NCI-H345 treated with DMSO at 0.1 percent for 48 hours (cell line): Measurements from ENCODE around the gene CAPS2.
"Not testable (repeated sequence)": the region's sequence is repeated elsewhere in the genome, so short reads cannot be mapped to it uniquely, and the experiment has no call there.

Experiments used
- DNase-seq: peaks from one replicate; lab custom pipeline; 2025; ENCODE audit not compliant: unreplicated experiment; lab: John Stamatoyannopoulos, UW

The CAPS2 gene

GRCh38 chr12:75329918-75330826 is at the start of gene CAPS2:
CAPS2 (minus strand) TSS chr12:75330324; CDS start chr12:75326498, 3,826 bp downstream.
- DNase-seq: peak; percentile 71

- DNase-seq: no peak
These were observed 48.2 kb upstream of the CAPS2 start for GRCh38 chr12:75378354-75378753.

GRCh38 chr12:75374971-75375370 is 44.8 kb upstream of the CAPS2 start:
- no peak for DNase-seq

GRCh38 chr12:75366629-75367028 is 36.5 kb upstream of the CAPS2 start:
- no peak for DNase-seq

GRCh38 chr12:75364919-75365318 is 34.8 kb upstream of the CAPS2 start:
- no peak for DNase-seq

GRCh38 chr12:75361408-75361807 is 31.3 kb upstream of the CAPS2 start:
- no peak for DNase-seq

- no peak for DNase-seq
These were observed 30.8 kb upstream of the CAPS2 start for GRCh38 chr12:75360920-75361319.

- no peak for DNase-seq
These were observed 23.9 kb upstream of the CAPS2 start for GRCh38 chr12:75354011-75354410.

GRCh38 chr12:75350413-75350812 is 20.3 kb upstream of the CAPS2 start:
- no peak for DNase-seq

GRCh38 chr12:75349946-75350345 is 19.8 kb upstream of the CAPS2 start:
- DNase-seq: no peak

- DNase-seq: not testable (repeated sequence)
These were observed 16.1 kb upstream of the CAPS2 start for GRCh38 chr12:75346215-75346614.

- no peak for DNase-seq
These were observed 15.4 kb upstream of the CAPS2 start for GRCh38 chr12:75345531-75345930.

GRCh38 chr12:75341873-75342272 is 11.7 kb upstream of the CAPS2 start:
- DNase-seq: no peak

GRCh38 chr12:75337905-75338304 is 7.8 kb upstream of the CAPS2 start:
- DNase-seq: no peak

- no peak for DNase-seq
These were observed 4.4 kb upstream of the CAPS2 start, which contains the start of gene GLIPR1L1 for GRCh38 chr12:75334384-75335030. GLIPR1L1 (plus strand) TSS chr12:75334670; CDS start chr12:75334729, 59 bp downstream.

GRCh38 chr12:75327642-75328041 is 2.5 kb downstream of the CAPS2 start:
- DNase-seq: no peak

GRCh38 chr12:75323663-75324062 is 6.5 kb downstream of the CAPS2 start:
- no peak for DNase-seq

GRCh38 chr12:75322464-75322863 is 7.7 kb downstream of the CAPS2 start:
- no peak for DNase-seq

GRCh38 chr12:75317784-75318183 is 12.3 kb downstream of the CAPS2 start:
- DNase-seq: no peak

- no peak for DNase-seq
These were observed 14.6 kb downstream of the CAPS2 start for GRCh38 chr12:75315518-75315917.

GRCh38 chr12:75311369-75311768 is 18.8 kb downstream of the CAPS2 start:
- DNase-seq: no peak

GRCh38 chr12:75308279-75308678 is 21.8 kb downstream of the CAPS2 start:
- no peak for DNase-seq
